Transverse colon (tissue), 4 donors: ENCODE measurements around the gene TNPO1. TPM values are rescaled to one million over a fixed set of nuclear protein-coding genes. Genes with fewer than 3 reads are reported as not detected.
"Not testable (repeated sequence)": the region's sequence is repeated elsewhere in the genome, so short reads cannot be mapped to it uniquely, and the experiment has no call there.

Source experiments
- DNase-seq: peaks from one replicate; pipeline ENCODE4 v3.0.0-alpha.2; 2019
- H3K27ac ChIP-seq, 4 donors: fragments of 200-600 bp; sonication (generic); 2 replicates each; pipeline ENCODE4 v1.5.1; 2016 to 2018; ENCODE audit warnings: inconsistent platforms in 4 of 4
- H3K27me3 ChIP-seq: fragments of 200-600 bp; sonication (generic); 2 replicates; pipeline ENCODE4 v1.5.1; 2017; ENCODE audit warnings: inconsistent platforms
- H3K36me3 ChIP-seq, 4 donors: fragments of 200-600 bp; sonication (generic); 2 replicates each; pipeline ENCODE4 v1.5.1; 2017 to 2019; ENCODE audit warnings: inconsistent platforms in 4 of 4
- H3K4me1 ChIP-seq, 4 donors: fragments of 200-600 bp; sonication (generic); 2 replicates each; pipeline ENCODE4 v1.5.1; 2017 to 2020; ENCODE audit warnings: inconsistent platforms in 4 of 4
- H3K4me3 ChIP-seq, 4 donors: fragments of 200-600 bp; sonication (generic); 1 replicate in 1 of 4; 2 replicates in 3 of 4; pipeline versions ENCODE4 v1.5.1 to v1.6.1; 2017 to 2019; ENCODE audit warnings: inconsistent platforms in 4 of 4
- H3K9me3 ChIP-seq, 2 donors: fragments of 200-600 bp; sonication (generic); 2 replicates each; pipeline ENCODE4 v1.5.1; 2017 to 2019; ENCODE audit warnings: inconsistent platforms in 2 of 2
- CTCF ChIP-seq, 5 experiments: fragments of 200-600 bp in 3 of 5; fragments of 450-650 bp in 2 of 5; sonication (generic) in 3 of 5; IDR thresholded peaks; 1 replicate in 2 of 5; 2 replicates in 3 of 5; pipeline ENCODE4 v1.5.1; 2016 to 2017; ENCODE audit warnings: antibody characterized with exemption in 5 of 5, inconsistent platforms in 3 of 5, mild to moderate bottlenecking in 2 of 5, moderate library complexity in 1 of 5
- EP300 ChIP-seq: sonication (generic); formaldehyde crosslinking; IDR thresholded peaks from one replicate; pipeline ENCODE4 v1.6.1; 2017; ENCODE audit warnings: antibody characterized with exemption, low read depth
- POLR2A ChIP-seq: fragments of 450-650 bp; IDR thresholded peaks from one replicate; pipeline ENCODE4 v1.6.1; 2016; ENCODE audit warnings: antibody characterized with exemption, mild to moderate bottlenecking, moderate library complexity
- POLR2AphosphoS5 ChIP-seq, 3 donors: sonication (generic); formaldehyde crosslinking; IDR thresholded peaks; one replicate each; pipeline ENCODE4 v1.6.1; 2016; ENCODE audit warnings: antibody characterized with exemption in 3 of 3
- WGBS, 2 donors: methylation state at CpG; one replicate each; pipeline ENCODE4 v1.1.5; 2018; ENCODE audit warnings: low coverage in 1 of 2; 5-methylcytosine and 5-hydroxymethylcytosine counted together
- in situ Hi-C, 4 donors: fragments of 200-750 bp; cut with MboI; loops; one replicate each; pipeline versions ENCODE4 v1.15.0 to v1.15.1; 2017; ENCODE audit warnings: low sequenced_read_pairs in 3 of 4, low pct_ligation_motif_present in 1 of 4, low pct_unique_long_range_greater_than_20kb in 1 of 4
- intact Hi-C: fragments of 100-400 bp; cut with DNase I; formaldehyde crosslinking; loops from one replicate; pipeline ENCODE4 v1.15.1; 2023; ENCODE audit warnings: low total_unique reads
- total RNA-seq, 4 donors: library from RNA; depleted of rRNA; stranded (reverse); fragments of >200 nt; gene quantifications; one replicate each; pipeline ENCODE4 v1.1.0, GENCODE V29; 2016

Gene TNPO1
- total RNA-seq, 4 donors from 2014 or later = 30.3 to 391 (median 102) TPM

GRCh38 chr5:72925336-72926010, 109.0 kb downstream of the TNPO1 start:
- no peak overlapping the region for H3K4me3 ChIP-seq
- 91% methylated on average over 24 of the region's 33 CpGs; no CpG with 5 or more reads in 1 of the 2 donors for WGBS, 2 donors
- TF ChIP-seq EP300 = no peak
- TF ChIP-seq CTCF (IDR thresholded peaks at IDR 0.05) = no peak
- TF ChIP-seq POLR2AphosphoS5 (IDR thresholded peaks at IDR 0.05) = no peak
- TF ChIP-seq POLR2A = no peak
- H3K36me3 ChIP-seq = no peaks in the 10 kb centered on the region
- no peaks in the 10 kb centered on the region for H3K27me3 ChIP-seq
- intact Hi-C loops (no loop called here), in situ Hi-C loops (no loop called here)
- DNase-seq = no peak
- peaks cover 0 to 9% (median 0%) of the 10 kb centered on the region in 4 donors for H3K4me1 ChIP-seq
- no peaks in the 10 kb centered on the region for H3K9me3 ChIP-seq
- H3K27ac ChIP-seq = no peak overlapping the region

DNA sequence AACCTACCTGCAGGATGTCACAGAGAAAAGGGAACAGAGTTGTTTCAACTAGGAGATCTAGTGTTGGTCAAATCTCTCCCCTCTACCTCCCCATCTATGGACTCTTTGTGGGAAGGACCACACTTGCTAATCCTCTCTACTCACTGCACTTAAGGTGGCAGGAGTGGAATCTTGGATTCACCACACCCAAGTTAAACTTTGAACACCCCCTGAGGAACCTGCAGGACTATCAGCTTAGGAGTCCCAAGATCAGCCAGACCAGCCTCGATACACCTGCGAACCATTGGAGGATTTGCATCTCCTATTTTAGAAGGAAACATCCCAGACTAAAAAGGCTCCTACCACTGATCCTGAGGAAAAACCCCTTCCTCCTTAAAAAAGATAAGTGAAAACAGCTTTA, 116.2 kb downstream of the TNPO1 start:
- H3K27ac ChIP-seq, H3K36me3 ChIP-seq, H3K4me3 ChIP-seq, DNase-seq, H3K4me1 ChIP-seq, H3K9me3 ChIP-seq, in situ Hi-C loops, H3K27me3 ChIP-seq: not testable (repeated sequence)
- 78 to 100% methylated on average over 2 of the region's 2 CpGs for WGBS, 2 donors
- intact Hi-C loops = loop anchor here (2.0 kb wide), 1 partner anchor 62 kb away; no protein-coding TSS in a partner anchor

DNA sequence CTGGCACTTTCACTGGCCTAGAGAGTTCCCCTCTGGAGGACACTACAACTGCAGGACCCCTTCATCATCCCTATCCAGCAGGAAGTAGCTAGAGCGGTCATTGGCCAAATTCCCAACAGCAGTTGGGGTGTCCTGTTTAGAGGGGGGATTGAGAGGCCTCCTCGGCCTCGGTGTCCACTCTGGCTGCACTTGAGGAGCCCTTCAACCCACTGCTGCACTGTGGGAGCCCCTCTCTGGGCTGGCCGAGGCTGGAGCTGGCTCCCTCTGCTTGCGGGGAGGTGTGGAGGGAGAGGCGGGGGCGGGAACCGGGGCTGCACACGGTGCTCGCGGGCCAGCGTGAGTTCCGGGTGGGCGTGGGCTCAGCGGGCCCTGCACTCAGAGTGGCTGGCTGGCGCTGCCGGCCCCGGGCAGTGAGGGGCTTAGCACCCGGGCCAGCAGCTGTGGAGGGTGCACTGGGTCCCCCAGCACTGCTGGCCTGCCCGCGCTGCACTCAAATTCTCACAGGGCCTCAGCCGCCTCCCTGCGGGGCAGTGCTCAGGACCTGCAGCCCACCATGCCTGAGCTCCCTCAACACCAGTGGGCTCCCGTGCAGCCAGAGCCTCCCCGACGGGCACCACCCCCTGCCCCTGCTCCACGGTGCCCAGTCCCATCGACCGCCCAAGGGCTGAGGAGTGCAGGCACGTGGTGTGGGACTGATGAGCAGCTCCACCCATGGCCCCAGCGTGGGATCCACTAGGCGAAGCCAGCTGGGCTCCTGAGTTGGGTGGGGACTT, 118.7 kb downstream of the TNPO1 start:
- H3K36me3 ChIP-seq, DNase-seq, in situ Hi-C loops, H3K27me3 ChIP-seq, H3K4me3 ChIP-seq, H3K27ac ChIP-seq, H3K9me3 ChIP-seq, intact Hi-C loops: not testable (repeated sequence)
- H3K4me1 ChIP-seq = peaks cover 5 to 18% (median 16%) of the 10 kb centered on the region in 4 donors
- 90% methylated on average over 25 of the region's 32 CpGs; no CpG with 5 or more reads in 1 of the 2 donors for WGBS, 2 donors

DNA sequence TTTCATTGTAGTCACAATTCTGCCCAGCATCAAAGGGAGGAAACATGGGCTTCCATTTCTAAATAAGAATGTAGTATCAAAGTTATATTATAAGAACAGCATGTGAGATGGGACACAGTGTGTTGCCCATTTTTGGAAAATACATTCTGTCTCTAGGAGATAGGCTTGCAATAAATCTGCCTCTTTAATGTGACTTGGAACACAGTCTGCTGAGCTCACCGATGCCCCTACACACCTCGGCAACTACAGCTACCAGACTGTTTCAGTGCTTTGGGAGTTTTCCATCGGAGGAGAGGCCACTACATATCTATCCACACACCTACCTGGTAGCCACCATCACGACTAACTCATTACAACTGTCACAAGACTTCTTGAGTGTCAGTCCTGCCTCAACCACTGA, 120.4 kb downstream of the TNPO1 start:
- DNase-seq = no peak
- WGBS, 2 donors = 60 to 67% methylated on average over 1 to 4 of the region's 4 CpGs
- TF ChIP-seq CTCF (IDR thresholded peaks at IDR 0.05) (no peak), POLR2AphosphoS5 (IDR thresholded peaks at IDR 0.05) (no peak), POLR2A (no peak), EP300 (no peak)
- Histone ChIP-seq H3K36me3 (no peaks in the 10 kb centered on the region), H3K4me1 (peaks cover 5 to 18% (median 16%) of the 10 kb centered on the region in 4 donors), H3K4me3 (no peak overlapping the region), H3K9me3 (no peaks in the 10 kb centered on the region), H3K27ac (peak overlapping the region; percentile 51 to 63 (median 60)), H3K27me3 (no peaks in the 10 kb centered on the region)
- in situ Hi-C loops (no loop called here), intact Hi-C loops (no loop called here)

DNA sequence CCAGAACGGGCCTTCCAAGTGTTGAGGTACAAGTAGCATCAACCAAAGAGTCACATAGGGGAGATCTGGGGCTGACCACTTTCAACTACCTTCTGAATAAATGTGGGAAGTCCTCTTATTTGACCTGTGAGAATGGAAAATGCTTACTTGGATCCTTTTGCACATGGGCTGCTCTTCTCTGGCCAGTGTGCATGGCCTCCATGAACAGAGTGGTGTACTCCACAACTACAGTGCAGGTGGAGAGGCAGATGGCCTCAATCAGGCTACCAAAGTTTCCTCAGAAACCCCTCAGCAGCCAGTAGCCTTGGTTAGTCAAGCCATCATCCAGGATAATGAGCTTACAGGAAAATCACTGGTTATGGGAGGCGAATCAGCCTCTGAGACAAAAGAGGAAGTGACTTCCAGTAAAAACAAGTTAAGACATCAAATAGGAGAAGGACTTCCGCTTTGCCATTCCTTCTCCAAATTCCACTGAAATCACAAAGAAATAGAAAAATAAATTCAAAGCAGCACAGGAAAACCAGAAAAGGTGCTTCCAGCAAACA, 121.1 kb downstream of the TNPO1 start:
- no peaks in the 10 kb centered on the region for H3K36me3 ChIP-seq
- in situ Hi-C loops = no loop called here
- peaks cover 5 to 18% (median 16%) of the 10 kb centered on the region in 4 donors for H3K4me1 ChIP-seq
- H3K4me3 ChIP-seq = no peak overlapping the region
- WGBS, 2 donors = 81% methylated on average over 3 of the region's 3 CpGs
- intact Hi-C loops = no loop called here
- TF ChIP-seq CTCF (IDR thresholded peaks at IDR 0.05) (no peak), POLR2A (no peak), POLR2AphosphoS5 (IDR thresholded peaks at IDR 0.05) (no peak), EP300 (no peak)
- H3K27ac ChIP-seq = peak overlapping the region; percentile 51 to 63 (median 60)
- H3K9me3 ChIP-seq = no peaks in the 10 kb centered on the region
- no peaks in the 10 kb centered on the region for H3K27me3 ChIP-seq
- DNase-seq = no peak
